HEK293 (cell line): Measurements from ENCODE around the gene ACTR1A.
A peak's percentile ranks its signal among the peaks of the same experiment; 100 is the strongest.
"Not testable (repeated sequence)": the region's sequence is repeated elsewhere in the genome, so short reads cannot be mapped to it uniquely, and the experiment has no call there.

Experiments used
- CTCF ChIA-PET: fragments of 350-600 bp; formaldehyde crosslinking; extraction: SDS; loops from one replicate; lab custom pipeline; 2021; ENCODE audit warnings: antibody characterized with exemption; lab: Yijun Ruan, JAX
- POLR2A ChIA-PET: fragments of 300-600 bp; formaldehyde crosslinking; extraction: SDS; loops from one replicate; lab custom pipeline; 2020; ENCODE audit warnings: antibody characterized with exemption, inconsistent platforms; lab: Yijun Ruan, JAX
- H3K27ac ChIP-seq: fragments of 200-500 bp; sonication (Bioruptor generic); 2 replicates; pipeline ENCODE4 v1.5.1; 2014; ENCODE audit warnings: low read depth, low read length, control low read depth, inconsistent platforms; ENCODE audit errors: extremely low read depth
- H3K36me3 ChIP-seq, 2 experiments: fragments of 200-500 bp in 1 of 2; sonication (Bioruptor generic) in 1 of 2; 1 replicate in 1 of 2; 2 replicates in 1 of 2; pipeline ENCODE4 v1.5.1; 2014 to 2017; ENCODE audit warnings: inconsistent platforms in 2 of 2, low read length in 2 of 2; ENCODE audit not compliant: control insufficient read depth in 2 of 2, insufficient read depth in 1 of 2
- H3K4me1 ChIP-seq: fragments of 200-500 bp; sonication (Bioruptor generic); 2 replicates; pipeline ENCODE4 v1.5.1; 2014; ENCODE audit warnings: mild to moderate bottlenecking, low read length, inconsistent platforms; ENCODE audit not compliant: control insufficient read depth, insufficient read depth
- H3K4me3 ChIP-seq: 2 replicates; pipeline ENCODE4 v1.5.1; 2011; ENCODE audit warnings: low read depth, mild to moderate bottlenecking, control low read depth, low read length, moderate library complexity
- H3K9me3 ChIP-seq: fragments of 200-500 bp; sonication (Bioruptor generic); 2 replicates; pipeline ENCODE4 v1.5.1; 2014; ENCODE audit warnings: low read depth, low read length, inconsistent platforms; ENCODE audit not compliant: control insufficient read depth, insufficient read depth
- BCL11A ChIP-seq: fragments of 450-650 bp; formaldehyde crosslinking; IDR thresholded peaks from 2 replicates; pipeline ENCODE4 v1.5.1; 2016; ENCODE audit warnings: low read depth, missing biosample characterization, missing genetic modification characterization
- KLF9 ChIP-seq: fragments of 450-650 bp; formaldehyde crosslinking; IDR thresholded peaks from 2 replicates; pipeline ENCODE4 v1.5.1; 2016; ENCODE audit warnings: missing biosample characterization, missing genetic modification characterization, low read depth
- PATZ1 ChIP-seq: fragments of 450-650 bp; formaldehyde crosslinking; IDR thresholded peaks from 2 replicates; pipeline ENCODE4 v1.5.1; 2016; ENCODE audit warnings: missing biosample characterization, missing genetic modification characterization
- ZBTB48 ChIP-seq: fragments of 450-650 bp; formaldehyde crosslinking; IDR thresholded peaks from 2 replicates; pipeline ENCODE4 v1.5.1; 2016; ENCODE audit warnings: missing biosample characterization, missing genetic modification characterization
- ZFP41 ChIP-seq: fragments of 450-650 bp; formaldehyde crosslinking; IDR thresholded peaks from 2 replicates; pipeline ENCODE4 v1.5.1; 2016; ENCODE audit warnings: missing biosample characterization, missing genetic modification characterization, borderline replicate concordance
- ZNF10 ChIP-seq: fragments of 450-650 bp; formaldehyde crosslinking; IDR thresholded peaks from 2 replicates; pipeline ENCODE4 v1.5.1; 2017; ENCODE audit warnings: missing biosample characterization, missing genetic modification characterization
- ZNF121 ChIP-seq: fragments of 450-650 bp; formaldehyde crosslinking; IDR thresholded peaks from 2 replicates; pipeline ENCODE4 v1.5.1; 2016; ENCODE audit warnings: missing biosample characterization, missing genetic modification characterization
- ZNF175 ChIP-seq: fragments of 450-650 bp; formaldehyde crosslinking; IDR thresholded peaks from 2 replicates; pipeline ENCODE4 v1.5.1; 2016; ENCODE audit warnings: missing biosample characterization, missing genetic modification characterization
- ZNF211 ChIP-seq: fragments of 450-650 bp; formaldehyde crosslinking; IDR thresholded peaks from 2 replicates; pipeline ENCODE4 v1.5.1; 2016; ENCODE audit warnings: low read depth, missing biosample characterization, missing genetic modification characterization
- ZNF311 ChIP-seq: fragments of 450-650 bp; formaldehyde crosslinking; IDR thresholded peaks from 2 replicates; pipeline ENCODE4 v1.5.1; 2017; ENCODE audit warnings: missing biosample characterization, missing genetic modification characterization, borderline replicate concordance
- ZNF404 ChIP-seq: fragments of 450-650 bp; formaldehyde crosslinking; IDR thresholded peaks from 2 replicates; pipeline ENCODE4 v1.5.1; 2017; ENCODE audit warnings: missing biosample characterization, missing genetic modification characterization
- ZNF513 ChIP-seq: fragments of 450-650 bp; IDR thresholded peaks from 2 replicates; pipeline ENCODE4 v1.5.1; 2018; ENCODE audit warnings: missing biosample characterization, missing genetic modification characterization
- ZNF518A ChIP-seq: fragments of 450-650 bp; formaldehyde crosslinking; conservative IDR thresholded peaks from 2 replicates; pipeline ENCODE4 v1.5.1; 2016; ENCODE audit warnings: low read depth, missing biosample characterization, missing genetic modification characterization
- ZNF624 ChIP-seq: fragments of 450-650 bp; formaldehyde crosslinking; IDR thresholded peaks from 2 replicates; pipeline ENCODE4 v1.5.1; 2017; ENCODE audit warnings: missing biosample characterization, missing genetic modification characterization
- ZNF658 ChIP-seq: fragments of 450-650 bp; formaldehyde crosslinking; IDR thresholded peaks from 2 replicates; pipeline ENCODE4; 2016; ENCODE audit warnings: missing biosample characterization, missing genetic modification characterization
- ZNF76 ChIP-seq: fragments of 450-650 bp; formaldehyde crosslinking; IDR thresholded peaks from 2 replicates; pipeline ENCODE4; 2016; ENCODE audit warnings: low read depth, missing biosample characterization, missing genetic modification characterization, borderline replicate concordance
- ZSCAN5A ChIP-seq: fragments of 450-650 bp; formaldehyde crosslinking; IDR thresholded peaks from 2 replicates; pipeline ENCODE4 v1.5.1; 2016; ENCODE audit warnings: missing biosample characterization, missing genetic modification characterization

ACTR1A gene

GRCh38 chr10:102537367-102537766, 34.9 kb upstream of the ACTR1A start:
- CTCF ChIA-PET, result no interaction called here
- no peak for TF ChIP-seq PATZ1
- no peak for TF ChIP-seq ZNF76 (tag by site-specific recombination)
- no peak for TF ChIP-seq ZNF121 (tag by site-specific recombination)
- no peak for TF ChIP-seq ZFP41
- TF ChIP-seq BCL11A (tag by site-specific recombination), result no peak
- no peak for TF ChIP-seq ZNF311 (tag by site-specific recombination)
- no peak for TF ChIP-seq KLF9 (tag by site-specific recombination)
- no peak for TF ChIP-seq ZNF10 (tag by site-specific recombination)
- TF ChIP-seq ZNF211, result no peak
- no peak for TF ChIP-seq ZSCAN5A (tag by site-specific recombination)
- no peak for TF ChIP-seq ZNF404 (tag by site-specific recombination)
- H3K27ac ChIP-seq, result no peak overlapping the region
- H3K4me1 ChIP-seq, result no peaks in the 10 kb centered on the region
- no peaks in the 10 kb centered on the region for H3K9me3 ChIP-seq
- peaks cover 0 to under 1% of the 10 kb centered on the region in 2 experiments; a peak in 2 of 3 replicates for H3K36me3 ChIP-seq
- H3K4me3 ChIP-seq, result no peak overlapping the region
- POLR2A ChIA-PET, result no interaction called here

- Histone ChIP-seq H3K4me3 (no peak overlapping the region), H3K9me3 (no peaks in the 10 kb centered on the region), H3K36me3 (peaks cover 0 to 2% of the 10 kb centered on the region in 2 experiments; a peak in 2 of 3 replicates), H3K27ac (no peak overlapping the region), H3K4me1 (no peaks in the 10 kb centered on the region)
- no peak for TF ChIP-seq ZNF175 (tag by site-specific recombination)
- no peak for TF ChIP-seq ZNF211
- no peak for TF ChIP-seq ZNF624
- TF ChIP-seq ZBTB48 (tag by site-specific recombination), result no peak
- no peak for TF ChIP-seq ZNF518A (tag by site-specific recombination)
- TF ChIP-seq ZNF513, result peak; percentile 84
- no peak for TF ChIP-seq ZNF658 (tag by site-specific recombination)
- ChIA-PET CTCF (no interaction called here), POLR2A (interaction anchor here (0.7 kb wide), 1 partner anchor 92 kb away, joined by 3 read pairs; no protein-coding TSS in a partner anchor)
Observed at GRCh38 chr10:102535481-102536147, 33.1 kb upstream of the ACTR1A start.

- H3K9me3 ChIP-seq, H3K27ac ChIP-seq, CTCF ChIA-PET, H3K4me3 ChIP-seq, H3K36me3 ChIP-seq, H3K4me1 ChIP-seq: not testable (repeated sequence)
- POLR2A ChIA-PET, result interaction anchor here (0.7 kb wide), 1 partner anchor 93 kb away, joined by 3 read pairs; no protein-coding TSS in a partner anchor
Observed at GRCh38 chr10:102534966-102535365, 32.5 kb upstream of the ACTR1A start.
